Midbrain (tissue), 1 donor: ENCODE measurements around the gene NCS1.
"Not testable (repeated sequence)": the region's sequence is repeated elsewhere in the genome, so short reads cannot be mapped to it uniquely, and the experiment has no call there.

Experiments used
- DNase-seq: peaks from one replicate; lab custom pipeline; 2025; lab: John Stamatoyannopoulos, UW

The NCS1 gene

DNA sequence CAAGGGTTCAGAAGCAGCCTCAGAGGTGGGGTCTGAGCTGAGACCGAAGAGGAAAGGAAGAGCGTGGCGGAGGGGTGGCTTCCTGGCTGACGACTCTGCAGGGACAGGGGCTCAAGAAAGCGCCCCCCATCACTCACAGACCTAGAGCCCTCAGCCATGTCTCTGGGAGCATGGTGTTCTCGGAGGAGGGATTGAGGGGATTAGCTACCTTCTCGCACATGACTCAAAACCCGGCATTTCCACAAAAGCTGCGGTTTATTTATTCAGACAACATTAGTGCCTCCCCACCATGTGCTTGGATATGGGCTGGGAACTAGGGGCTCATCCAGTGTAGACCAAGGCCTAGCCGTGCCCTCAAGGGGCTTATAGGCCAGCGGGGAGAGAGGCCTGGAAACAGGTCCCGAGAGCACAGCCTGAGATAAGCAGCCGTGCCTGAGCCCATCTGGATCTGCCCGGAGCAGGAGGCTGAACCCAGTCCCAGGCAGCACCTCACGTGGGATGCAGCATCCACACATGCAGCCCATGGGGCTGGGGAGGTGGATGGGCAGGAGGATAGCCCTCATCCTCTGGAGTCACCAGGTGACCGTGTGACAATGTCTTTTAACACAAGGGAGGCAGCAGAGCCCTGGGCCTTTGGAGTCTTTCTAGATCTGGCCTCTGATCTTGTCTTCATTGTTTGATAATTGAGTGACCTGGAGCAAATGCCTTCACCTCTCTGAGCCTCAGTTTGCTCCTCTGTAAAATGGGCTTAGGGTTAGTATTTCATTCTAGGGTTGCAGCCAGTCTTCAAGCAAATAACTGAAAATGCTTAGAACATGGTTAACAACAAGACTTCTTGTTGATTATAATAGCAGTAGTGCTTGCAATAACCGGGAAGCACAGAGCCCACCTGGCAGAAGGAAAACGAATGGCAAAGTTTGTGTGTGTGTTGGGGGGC is 92.5 kb downstream of the NCS1 start:
- no peak for DNase-seq

DNA sequence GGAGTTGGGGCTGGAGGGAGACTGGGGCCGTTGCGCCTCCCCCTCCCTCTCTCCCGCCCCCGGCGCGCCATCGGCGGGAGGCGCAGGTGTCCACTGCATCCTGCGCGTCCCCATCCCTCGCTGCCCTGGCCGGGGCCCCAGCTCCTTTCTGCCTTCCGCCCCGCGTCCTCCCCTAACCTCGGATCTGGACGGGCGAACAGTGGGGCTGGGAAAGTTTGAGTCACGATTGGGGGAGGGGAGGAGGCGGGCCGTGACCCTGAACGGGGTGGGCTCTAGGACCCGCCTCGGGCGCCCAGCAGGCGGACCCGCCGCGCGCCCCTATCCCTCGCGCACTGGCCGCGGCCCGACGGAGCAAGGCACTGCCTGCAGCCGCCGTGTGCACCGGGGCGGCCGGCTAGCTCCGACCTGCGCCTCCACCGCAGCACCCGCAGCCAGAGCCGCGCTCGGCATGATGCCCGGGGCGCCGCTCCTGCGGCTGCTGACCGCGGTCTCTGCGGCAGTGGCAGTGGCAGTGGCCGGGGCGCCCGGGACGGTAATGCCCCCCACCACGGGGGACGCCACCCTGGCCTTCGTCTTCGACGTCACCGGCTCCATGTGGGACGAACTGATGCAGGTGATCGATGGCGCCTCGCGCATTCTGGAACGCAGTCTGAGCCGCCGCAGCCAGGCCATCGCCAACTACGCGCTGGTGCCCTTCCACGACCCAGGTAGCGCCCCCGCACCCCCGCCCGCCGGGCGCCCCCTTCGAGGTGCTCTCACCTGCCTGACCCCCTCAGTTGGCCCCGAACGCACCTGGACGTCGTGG is 93.4 kb downstream of the NCS1 start, which contains the start of gene HMCN2:
TSS of gene HMCN2 (plus strand) at position 330 of the 805 bp plus-strand sequence. CDS start at position 449, 119 bp downstream.
- no peak for DNase-seq

DNA sequence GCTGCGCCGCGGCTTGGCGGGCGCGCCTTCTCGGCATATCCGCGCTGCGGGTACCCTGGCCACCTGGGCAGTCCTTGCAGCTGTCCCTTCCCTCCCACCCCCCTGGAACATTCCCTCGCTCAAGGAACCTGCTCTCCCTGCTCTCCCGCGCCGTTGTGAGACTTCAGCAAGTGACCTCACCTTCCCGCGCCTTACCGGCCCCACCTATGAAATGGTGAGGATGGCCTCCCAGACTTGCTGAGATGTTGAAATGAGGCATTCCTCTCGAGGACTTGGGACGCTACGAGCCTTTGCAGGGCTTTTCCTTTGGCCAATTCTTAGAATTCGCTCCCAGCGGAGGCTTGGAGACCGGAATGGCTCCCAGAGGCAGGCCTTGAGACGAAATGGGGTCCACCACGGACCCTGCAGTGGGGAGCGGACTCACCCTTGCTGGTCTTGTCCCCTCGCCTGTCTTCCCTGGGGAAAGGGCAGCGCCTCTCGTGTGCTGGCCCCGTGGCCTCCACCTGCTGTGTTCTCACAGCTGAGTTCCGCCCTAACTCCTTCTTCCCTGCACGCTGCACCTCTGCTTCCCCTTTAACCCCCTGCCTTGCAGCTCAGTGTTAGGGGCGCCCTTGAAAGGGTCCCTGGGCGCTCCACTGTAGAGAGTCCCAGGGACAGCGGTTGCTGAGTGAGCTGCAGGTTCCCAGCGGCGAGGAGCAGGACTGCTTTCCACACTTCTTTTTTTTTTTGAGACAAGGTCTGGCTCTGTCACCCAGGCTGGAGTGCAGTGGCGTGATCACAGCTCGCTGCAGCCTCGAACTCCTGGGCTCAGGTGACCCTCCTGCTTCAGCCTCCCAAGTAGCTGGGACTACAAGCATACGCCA is 94.3 kb downstream of the NCS1 start:
- DNase-seq, result no peak

DNA sequence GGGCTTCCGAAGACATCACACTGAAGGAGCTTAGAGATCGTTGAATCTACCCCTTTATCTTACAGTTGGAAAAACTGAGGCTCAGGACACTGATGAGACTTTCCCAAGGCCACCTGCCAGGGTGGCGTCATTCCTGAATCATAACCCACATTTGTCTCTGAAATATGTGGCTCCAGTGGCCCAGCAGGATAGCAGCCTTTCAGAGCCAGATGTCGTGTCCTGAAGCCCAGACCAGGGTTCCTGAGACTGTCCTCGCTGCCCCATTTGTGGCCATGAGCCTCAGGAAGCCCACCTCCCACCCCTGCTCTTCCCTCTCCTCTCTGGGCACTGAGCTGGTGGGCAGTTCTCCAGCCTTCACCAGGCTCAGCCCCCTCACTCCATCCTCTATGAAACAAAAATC is 95.7 kb downstream of the NCS1 start:
- no peak for DNase-seq

DNA sequence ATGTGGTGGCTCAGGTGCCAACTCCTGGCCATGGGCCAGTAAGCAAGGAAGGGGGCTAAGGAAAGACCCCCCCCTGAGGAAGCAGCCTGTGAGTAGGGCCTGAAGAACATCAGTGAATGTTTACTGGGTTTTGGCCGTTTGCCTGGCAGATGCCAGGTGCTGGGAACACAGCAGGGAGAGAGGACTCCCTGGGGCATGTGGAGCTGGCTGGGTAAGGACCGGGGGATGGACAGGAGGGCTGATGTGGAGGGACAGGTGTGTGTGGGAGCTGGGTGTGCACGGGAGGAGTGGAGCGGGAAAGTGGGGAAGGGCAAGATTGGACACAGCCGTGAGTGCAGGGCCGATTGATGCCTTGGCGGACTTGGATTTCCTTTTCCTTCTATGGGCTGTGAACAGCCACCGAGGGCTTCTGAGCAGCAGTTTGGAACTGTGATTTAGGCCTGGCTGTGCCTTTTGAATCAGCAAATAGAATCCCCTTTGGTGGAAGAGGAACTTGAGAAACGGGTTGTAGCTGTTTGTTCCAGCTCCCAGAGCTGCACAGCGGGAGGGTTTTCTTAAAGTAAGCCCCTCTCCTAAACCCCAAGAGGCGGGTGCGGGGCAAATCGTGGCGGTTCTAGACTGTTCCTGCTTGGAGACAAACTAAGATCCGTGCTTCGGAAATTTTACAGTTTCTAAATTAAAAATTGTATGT is 96.5 kb downstream of the NCS1 start:
- DNase-seq, result peak; percentile 8

DNA sequence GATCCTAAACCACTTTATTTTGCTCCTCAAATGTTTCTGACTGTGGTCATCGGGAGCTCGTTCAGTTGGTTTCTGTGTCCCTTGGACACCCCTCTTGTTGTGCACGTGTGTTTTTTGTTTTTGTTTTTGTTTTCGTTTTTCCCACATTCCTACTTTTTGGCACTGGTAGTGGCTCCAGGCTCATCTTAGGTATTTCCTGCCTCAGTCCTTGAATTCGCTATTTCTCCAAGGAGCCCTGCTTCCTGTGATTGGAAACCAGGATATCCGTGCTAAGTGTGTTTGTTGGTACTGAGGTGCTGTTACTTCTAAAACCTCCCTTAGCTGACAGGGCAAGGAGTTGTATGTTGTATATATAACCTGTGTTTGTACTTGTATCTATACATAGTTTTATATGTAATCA is 99.3 kb downstream of the NCS1 start:
- DNase-seq, result no peak

DNA sequence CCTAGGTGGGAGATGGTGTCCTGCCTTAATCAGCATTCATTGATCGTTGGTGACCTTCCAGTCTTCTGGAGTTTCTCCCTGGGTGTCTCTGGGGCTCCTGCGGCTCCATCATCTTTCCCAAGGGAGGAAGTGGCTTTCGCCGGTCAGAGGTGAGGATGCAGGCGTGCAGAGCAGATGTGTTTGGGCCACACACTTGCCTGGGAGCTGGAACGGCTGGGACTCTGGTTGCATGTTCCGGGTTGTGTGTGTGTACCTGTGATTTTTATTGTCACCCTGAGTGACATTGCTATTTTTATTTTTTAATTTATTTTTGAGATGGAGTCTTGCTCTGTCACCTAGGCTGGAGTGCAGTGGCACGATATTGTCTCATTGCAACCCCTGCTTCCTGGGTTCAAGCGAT is 103.0 kb downstream of the NCS1 start:
- DNase-seq, result no peak

DNA sequence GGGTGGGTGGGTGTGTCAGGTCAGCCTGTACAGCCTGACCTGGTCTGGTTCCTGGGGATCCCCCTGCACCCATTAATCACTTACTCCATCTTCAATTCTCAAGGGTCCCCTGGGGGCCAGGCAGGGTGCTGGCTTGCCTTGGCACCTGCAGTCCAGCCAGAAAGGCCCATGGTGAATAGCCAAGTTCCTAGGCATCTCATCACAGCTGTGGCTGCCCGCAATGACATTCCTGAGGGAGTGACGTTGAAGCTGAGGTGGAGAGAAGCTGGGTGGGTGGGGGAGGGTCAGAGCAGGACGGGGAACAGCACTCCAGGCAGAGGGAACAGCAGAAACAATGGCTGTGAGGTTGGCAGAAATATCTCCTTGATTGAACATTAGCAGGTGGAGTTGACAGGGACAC is 103.9 kb downstream of the NCS1 start:
- no peak for DNase-seq

DNA sequence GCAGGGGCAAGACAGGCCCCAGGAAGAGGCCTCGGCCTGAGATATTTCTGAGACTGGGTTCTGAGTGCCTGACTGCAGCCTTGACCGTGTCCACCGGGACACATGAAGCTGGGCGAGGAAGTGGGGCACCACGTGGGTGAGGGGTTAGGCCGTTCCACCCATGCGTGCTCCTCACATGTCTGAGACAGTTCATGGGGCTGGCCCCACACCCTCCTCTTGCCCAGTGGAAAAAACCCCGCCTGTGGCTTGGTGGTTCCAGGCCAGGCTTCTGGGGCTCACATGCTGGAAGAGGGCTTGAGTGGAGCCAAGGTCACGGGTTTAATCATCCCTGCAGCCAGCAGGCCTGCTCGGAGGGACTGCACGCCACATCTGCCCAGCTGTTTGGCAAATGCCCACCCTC is 104.8 kb downstream of the NCS1 start:
- DNase-seq, result no peak

DNA sequence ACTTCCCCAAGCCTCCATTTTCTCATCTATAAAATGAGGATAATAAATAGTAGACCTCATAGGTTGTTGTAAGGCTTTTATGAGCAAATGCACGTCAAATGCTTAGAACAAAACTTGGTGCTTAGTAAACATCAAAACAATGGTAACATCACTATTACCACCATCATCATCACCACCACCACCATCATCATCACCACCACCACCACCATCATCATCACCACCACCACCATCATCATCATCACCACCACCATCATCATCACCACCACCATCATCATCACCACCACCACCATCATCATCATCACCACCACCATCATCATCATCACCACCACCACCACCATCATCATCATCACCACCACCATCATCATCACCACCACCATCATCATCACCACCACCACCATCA is 105.3 kb downstream of the NCS1 start:
- not testable (repeated sequence) for DNase-seq

DNA sequence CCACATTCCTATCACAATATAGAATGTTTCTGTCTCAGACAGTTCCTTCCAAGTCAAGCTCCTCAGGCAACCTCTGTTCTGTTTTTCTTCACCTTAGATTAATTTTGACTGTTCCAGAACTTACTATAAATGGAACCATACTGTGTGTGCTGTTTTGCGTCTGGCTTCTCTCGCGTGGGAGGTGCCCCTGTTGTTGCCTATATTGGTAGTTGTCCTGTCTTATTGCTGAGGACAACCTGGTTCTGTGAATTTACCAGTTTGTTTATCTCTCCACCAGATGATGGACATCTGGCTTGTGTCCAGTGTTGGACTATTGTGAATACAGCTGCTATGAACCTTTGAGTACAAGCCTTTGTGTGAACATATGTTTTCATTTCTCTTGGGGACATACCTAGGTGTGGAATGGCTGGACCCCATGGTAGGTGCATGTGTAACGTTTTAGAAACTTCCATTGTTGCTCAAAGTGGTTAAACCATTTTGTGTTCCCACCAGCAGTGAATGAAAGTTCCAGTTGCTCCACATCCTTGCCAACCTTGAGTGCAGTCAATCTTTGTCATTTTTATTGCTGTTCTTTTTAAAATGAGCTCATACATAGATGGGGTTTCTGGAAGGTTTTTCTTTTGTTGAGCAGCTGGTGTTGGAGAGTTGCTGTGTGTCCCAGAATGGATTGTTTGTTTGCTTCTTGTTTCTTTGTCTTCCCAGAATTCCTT is 111.5 kb downstream of the NCS1 start:
- DNase-seq, result no peak

DNA sequence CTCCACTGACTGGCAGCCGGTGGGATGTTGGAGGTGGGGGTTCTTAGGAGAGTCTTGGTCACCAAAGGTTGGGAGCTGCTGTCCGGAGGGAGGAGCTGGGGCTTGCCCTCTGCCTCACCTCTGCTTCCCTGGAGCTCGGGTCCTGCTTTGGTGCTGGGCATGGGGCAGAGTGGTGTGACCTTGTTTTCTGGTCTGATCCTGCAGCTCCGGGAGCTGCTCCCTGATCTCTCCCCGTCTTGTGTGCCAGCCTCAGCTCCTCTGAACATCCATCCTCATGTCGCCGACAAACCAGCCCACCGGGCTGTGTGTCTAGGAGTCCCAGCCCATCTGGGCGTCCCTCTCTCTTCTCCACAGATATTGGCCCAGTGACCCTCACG is 112.0 kb downstream of the NCS1 start:
- DNase-seq, result no peak

DNA sequence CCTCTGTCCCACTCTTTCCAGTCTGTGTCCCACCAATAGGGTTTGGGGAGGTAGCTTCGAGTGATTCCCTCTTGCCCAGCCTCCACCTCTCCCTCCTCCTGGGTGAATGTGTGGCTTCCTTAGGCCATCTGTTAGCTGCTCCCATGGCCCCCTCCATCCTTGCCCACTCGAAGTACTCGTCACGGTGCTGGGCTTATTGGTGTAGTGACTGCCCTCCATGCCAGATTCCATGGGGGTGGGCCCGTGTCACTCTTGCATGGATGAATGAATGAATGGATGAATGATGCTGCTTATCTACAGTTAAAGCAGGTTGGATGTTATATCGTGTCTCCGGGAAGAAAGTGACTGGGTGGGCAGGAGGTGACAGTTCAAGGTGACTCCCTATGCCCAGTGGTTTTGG is 112.5 kb downstream of the NCS1 start:
- DNase-seq, result no peak

DNA sequence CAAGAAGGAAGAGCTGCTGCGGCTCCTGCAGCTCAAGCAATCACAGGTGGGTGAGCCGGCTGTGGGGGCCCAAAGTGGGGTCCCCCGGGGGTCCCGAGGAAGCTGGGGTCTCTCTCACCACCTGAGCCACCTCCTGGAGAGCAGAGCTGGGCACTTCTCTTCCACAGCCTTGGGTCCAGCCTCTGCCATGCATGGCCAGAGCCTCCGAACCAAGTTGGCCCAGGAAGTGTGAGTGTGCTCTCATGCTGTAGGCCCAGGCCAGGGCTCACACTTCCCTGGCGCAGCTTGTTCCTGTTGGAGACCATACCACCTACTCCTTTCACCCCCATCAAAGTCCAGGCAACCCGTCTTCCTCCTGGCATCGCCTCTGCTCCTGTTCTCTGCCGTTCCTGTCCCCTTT is 113.1 kb downstream of the NCS1 start:
- no peak for DNase-seq

DNA sequence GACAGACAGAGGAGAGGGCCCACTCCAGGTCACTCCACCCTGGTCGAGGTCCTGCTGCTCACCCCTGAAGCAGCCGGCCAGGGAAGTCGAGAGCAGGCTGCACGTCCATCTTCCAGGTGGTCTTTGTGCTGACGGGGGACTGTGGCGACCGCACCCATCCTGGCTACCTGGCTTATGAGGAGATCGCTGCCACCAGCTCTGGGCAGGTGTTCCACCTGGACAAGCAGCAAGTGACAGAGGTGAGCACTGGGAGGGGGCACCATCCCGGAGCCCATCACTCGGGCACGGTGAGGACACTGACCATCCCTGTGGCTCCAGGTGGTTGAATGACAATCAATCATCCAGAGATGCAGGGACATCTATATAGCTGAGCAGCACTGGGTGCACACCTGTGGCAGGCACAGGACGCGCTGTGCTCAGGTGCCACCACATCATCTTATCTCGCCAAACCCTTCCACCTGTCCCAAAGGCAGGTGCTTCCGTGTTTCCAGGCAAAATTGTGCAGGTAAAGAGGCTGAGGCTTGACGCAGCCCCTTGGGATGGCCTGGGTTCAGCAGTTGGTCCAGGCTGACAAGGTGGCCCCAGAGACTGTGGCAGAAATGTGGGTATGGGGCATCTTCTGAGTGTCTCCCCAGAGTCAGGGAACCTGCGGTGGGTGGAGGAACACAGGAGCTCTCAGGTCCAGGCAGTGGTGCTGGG is 114.0 kb downstream of the NCS1 start:
- no peak for DNase-seq
